Activated T-cell treated with anti-CD3 and anti-CD28 coated beads for 4 hours (primary cell): ENCODE results near the gene TFCP2L1.
"Not testable (repeated sequence)": the region's sequence is repeated elsewhere in the genome, so short reads cannot be mapped to it uniquely, and the experiment has no call there.

ENCODE experiments used
- DNase-seq: peaks from one replicate; pipeline ENCODE4 v3.0.0-alpha.2; 2020

The TFCP2L1 gene

GRCh38 chr2:121239969-121240368, 45.0 kb downstream of the TFCP2L1 start:
- no peak for DNase-seq

GRCh38 chr2:121239471-121239870, 45.5 kb downstream of the TFCP2L1 start:
- DNase-seq = no peak

DNA sequence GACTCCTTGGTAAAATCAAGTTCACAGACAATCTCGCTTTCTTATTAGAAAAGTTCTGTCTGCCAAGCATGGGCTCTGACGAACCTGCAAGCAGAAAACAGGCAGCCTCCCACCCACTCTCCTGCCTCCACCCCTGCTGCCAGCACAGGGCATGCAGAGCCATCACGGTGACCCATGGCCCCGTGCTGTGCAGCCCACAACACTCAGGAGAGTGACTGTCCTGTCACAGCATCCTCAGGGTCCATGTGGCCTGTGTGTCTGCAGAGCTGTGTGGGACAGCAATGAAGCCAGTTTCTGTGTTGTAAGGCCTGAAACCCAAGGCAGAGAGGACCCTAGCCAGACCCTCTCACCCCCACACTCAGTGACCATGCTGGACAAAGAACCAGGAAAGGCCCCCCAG, 46.2 kb downstream of the TFCP2L1 start:
- DNase-seq = no peak

DNA sequence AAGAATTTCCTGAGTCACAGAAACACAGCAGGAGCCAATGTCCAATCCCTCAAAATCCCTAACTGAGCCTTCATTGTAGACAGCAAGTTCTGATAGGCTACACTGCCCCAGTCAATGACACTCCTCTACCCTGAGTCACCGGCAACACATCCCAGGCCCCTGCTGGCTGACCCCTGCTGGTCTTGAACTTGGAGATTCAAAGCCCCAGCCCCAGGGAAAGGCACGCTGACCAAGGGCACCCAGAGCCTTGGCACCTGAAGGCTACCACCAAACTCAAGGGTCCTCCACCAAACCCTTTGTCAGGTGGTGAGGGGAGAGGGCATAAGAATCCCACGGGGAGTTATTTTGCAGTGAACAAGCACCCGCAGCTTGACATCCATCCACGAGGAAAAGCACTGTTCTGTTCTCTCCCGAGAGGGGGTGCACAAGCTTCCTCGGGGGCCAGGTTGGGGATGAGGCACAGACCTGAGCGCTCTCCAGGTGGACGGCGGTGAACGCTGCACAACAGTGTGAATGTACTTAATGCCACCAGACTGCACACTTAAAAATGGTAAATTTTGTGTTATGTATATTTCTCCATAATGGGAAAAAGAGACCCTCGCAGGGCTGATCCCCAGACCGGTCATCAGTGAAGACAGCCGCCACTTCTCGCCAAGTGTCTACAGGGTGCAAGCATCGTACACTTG, 46.9 kb downstream of the TFCP2L1 start:
- DNase-seq = no peak

- no peak for DNase-seq
Observed at GRCh38 chr2:121237336-121237979, 47.5 kb downstream of the TFCP2L1 start.

- DNase-seq = no peak
Observed at GRCh38 chr2:121236650-121237180, 48.3 kb downstream of the TFCP2L1 start.

GRCh38 chr2:121236101-121236640, 48.8 kb downstream of the TFCP2L1 start:
- DNase-seq = no peak

- DNase-seq = no peak
Observed at GRCh38 chr2:121235542-121235941, 49.5 kb downstream of the TFCP2L1 start.

DNA sequence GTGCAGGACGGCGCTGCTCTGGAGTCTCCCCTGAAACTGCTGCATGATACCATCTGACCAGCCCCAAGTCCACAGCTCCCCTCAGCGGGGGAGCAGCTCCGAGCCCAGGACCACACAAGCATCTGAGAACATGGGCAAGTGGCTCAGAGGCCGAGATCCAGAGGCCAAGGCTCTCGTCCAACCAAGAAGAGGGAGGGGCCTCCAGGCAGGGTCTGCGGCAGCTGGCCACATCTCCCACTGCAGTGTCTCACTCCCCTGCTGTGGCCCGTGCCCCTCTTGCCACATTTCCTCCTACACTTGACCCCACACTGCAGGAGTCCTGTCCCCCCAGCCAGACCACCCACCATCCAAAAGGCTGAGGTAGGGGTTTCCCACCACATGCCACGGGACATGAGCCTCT, 50.2 kb downstream of the TFCP2L1 start:
- no peak for DNase-seq

- DNase-seq = no peak
Observed at GRCh38 chr2:121234144-121234543, 50.9 kb downstream of the TFCP2L1 start.

- DNase-seq = no peak
Observed at GRCh38 chr2:121233486-121234110, 51.4 kb downstream of the TFCP2L1 start.

DNA sequence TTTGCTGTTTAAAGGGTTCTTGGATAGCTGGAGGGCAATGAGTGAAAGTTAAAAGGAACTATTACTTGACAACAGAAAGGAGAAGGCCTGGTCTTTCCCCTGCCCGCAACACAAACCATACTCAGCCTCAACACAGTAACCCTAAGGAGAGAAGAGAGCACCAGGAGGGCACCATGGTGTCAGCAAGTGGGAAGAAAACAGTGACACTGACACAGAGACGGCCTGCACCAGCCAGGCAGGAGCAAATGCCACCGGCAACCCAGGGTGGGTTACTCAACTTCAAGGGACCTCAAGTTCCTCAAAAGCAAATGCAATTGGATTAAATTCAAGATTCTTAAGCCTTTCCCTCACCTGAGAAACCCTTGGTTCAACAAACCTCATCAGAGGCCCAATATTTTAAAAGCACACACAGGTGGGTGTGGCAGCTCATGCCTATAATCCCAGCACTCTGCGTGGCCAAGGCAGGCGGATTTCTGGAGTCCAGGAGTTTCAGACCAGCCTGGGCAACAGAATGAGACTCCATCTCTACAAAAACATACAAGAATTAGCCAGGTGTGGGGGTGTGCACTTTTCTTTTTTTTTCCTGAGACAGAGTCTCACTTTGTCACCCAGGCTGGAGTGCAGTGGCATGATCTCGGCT, 52.3 kb downstream of the TFCP2L1 start:
- DNase-seq = no peak

DNA sequence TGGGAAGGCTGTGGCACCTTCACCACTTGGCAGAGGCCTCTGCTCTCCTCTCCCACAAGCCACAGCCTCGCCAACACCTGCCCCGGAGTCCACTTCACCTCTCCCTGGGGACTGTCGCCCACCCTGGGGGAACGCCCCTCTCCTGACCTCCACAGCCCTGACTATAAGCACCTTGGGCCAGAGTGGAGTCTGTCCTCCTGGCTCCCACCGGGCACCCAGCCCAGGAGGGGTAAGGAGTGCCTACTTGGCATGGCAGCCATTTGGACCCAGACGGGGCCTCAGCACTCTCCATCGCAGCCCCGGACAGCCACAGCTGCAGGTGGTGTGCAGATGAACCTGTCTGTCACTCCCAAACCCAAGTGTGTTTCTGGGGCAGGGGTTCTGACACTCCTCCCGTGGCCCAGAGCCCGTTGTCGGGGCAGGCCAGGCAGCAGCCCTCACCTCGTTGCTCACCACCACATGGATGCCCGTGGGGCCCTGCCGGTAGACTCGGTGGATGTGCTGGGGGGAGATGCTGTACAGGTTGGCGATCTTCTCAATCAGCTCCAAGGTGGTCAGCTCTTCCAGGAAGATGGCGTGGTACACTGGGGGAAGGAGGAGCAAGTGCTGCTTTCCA, 53.5 kb downstream of the TFCP2L1 start:
- DNase-seq = no peak

DNA sequence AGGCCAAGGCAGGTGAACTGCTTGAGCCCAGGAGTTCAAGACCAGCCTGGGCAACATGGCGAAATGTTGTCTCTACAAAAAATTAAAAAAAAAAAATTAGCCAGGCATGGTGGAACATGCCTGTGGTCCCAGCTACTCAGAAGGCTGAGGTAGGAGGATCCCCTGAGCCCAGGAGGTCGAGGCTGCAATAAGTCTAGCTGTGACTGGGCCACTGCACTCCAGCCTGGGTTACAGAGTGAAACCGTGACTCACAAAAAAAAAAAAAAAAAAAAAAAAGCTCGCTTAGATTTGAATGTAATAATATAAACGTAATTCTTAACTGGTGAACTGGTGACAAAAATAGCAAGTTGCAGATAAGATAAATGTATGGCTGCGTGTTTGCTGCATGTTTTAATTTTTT, 56.5 kb downstream of the TFCP2L1 start:
- DNase-seq = no peak

- not testable (repeated sequence) for DNase-seq
Observed at GRCh38 chr2:121227381-121228144, 57.4 kb downstream of the TFCP2L1 start.

DNA sequence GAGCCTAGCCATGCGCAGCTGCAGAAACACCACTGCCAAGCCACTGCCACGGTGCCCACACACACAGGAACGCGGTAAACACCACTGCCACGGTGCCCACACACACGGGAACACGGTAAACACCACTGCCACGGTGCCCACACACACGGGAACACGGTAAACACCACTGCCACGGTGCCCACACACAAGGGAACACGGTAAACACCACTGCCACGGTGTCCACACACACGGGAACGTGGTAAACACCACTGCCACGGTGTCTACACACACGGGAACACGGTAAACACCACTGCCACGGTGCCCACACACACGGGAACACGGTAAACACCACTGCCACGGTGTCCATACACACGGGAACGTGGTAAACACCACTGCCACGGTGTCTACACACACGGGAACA, 59.3 kb downstream of the TFCP2L1 start:
- DNase-seq = not testable (repeated sequence)

DNA sequence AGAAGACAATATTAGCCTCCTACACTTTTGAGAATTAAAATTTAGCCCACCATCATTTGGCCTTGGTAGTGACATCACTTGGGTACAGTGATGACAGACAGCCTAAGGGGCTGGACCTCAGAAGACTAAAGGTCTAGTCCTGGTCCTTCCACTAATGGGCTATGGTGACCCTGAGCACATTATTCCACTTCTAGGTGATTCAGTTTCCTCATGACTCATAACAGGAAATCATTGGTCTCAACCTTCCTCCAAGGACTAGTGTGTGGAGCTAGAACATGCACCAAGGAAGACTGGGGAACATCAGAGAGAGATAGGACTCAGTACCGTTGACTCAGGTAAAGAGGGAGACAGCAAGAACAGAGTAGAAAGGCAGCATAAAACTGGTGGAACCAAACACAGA, 64.0 kb downstream of the TFCP2L1 start:
- no peak for DNase-seq

GRCh38 chr2:121219866-121220265, 65.1 kb downstream of the TFCP2L1 start:
- DNase-seq = no peak

- no peak for DNase-seq
Observed at GRCh38 chr2:121218386-121218938, 66.5 kb downstream of the TFCP2L1 start.

DNA sequence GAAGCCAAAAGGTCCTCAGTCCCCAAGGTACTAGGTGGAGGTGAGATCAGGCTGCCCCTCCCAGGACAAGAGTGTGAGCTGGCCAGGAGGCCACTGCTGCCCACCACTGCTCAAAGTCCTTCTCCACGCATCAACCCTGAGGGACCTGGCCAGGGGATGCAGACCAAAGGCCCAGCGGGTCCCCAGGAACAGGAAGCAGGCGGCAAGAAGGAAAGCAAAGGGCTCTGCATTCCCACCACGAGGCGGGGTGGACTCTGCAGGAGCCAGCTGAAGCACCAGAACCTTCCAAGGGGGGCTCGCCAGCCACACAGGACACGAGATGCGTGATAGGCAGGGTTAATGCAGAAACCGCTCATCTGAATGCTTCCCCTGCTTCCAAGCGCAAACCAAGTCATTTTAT, 67.4 kb downstream of the TFCP2L1 start:
- no peak for DNase-seq

DNA sequence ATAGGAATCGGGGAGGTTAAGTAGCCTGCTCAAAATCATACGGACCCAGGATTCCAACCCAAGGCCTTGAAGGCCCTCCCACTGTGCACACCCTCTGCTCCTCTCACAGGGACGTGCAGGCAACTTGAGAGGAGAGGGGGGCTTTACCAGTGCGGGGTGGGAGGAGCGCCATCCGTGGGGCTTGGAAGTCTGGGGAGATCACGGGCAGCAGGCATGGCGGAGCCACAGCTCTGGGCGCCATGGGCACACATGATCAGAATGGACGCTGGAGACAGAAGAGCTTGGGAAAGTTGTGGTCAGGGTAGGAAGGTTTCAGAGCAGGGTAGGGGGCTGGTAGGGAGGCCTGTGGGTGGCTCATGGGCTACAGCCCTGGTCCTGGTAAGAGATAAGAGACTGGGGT, 70.7 kb downstream of the TFCP2L1 start:
- DNase-seq = no peak

DNA sequence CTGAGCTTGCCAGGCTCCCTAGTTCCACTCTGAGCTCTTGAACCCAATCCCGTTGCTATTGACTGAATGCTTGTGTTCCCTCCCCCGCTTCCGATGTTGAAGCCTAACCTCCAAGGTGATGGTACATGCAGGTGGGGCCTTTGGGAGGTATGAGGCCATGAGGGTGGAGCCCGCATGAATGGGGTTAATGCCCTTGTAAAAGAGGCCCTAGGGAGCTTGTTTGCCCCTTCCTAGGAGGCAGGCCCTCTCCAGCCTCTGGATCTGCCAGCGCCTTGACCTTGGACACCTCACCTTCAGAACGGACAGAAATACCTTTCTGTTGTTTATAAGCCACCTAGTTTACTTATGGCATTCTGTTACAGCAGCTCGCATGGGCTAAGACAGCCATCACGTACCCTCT, 71.6 kb downstream of the TFCP2L1 start:
- no peak for DNase-seq
